ENCODE measurements around the gene IFI27L2. TPM values are rescaled to one million over a fixed set of nuclear protein-coding genes. Genes with fewer than 3 reads are reported as not detected.
A peak's percentile ranks its signal among the peaks of the same experiment; 100 is the strongest.

The IFI27L2 gene
- total RNA-seq, 4 donors from 2014 or later = 7.8 to 97.8 (median 23.1) TPM

DNA sequence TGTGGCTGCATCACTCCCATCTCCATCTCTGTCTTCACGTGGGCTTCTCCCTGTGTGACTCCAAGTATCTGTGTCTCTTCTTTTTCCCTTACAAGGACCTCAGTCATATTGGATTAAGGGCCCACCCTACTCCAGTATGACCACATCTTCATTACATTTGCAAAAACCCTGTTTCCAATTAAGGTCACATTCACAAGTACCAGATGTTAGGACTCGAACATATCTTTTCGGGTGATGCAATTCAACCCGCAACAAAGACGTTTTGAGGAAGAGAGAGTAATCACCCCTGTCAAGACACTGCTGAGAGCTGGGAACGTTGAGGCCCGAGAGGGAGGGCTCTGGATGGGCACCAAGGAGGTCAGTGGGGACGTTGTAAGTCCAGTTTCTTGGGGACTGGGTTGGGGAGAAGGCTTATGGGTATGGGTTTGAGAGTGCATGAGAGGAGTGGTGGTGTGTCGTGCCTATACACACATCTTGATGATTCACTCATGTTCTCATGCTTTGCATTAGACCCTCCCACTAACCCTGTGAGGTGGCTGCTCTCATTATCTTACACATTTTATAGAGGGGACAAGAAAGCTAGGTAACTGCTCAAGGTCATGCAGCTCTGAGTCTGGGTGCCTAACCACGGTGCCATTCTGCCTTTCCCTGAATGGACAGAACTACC lies 30.9 kb downstream of the IFI27L2 start:
- Histone ChIP-seq H3K36me3 (no peaks in the 10 kb centered on the region), H3K4me1 (no peaks in the 10 kb centered on the region), H3K4me3 (replicated peaks in 1 of 3) (no peak overlapping the region), H3K27ac (no peak overlapping the region), H3K27me3 (no peaks in the 10 kb centered on the region), H3K9me3 (no peaks in the 10 kb centered on the region)
- TF ChIP-seq POLR2A (IDR thresholded peaks at IDR 0.05) = no peak
- TF ChIP-seq, protein P1, sequence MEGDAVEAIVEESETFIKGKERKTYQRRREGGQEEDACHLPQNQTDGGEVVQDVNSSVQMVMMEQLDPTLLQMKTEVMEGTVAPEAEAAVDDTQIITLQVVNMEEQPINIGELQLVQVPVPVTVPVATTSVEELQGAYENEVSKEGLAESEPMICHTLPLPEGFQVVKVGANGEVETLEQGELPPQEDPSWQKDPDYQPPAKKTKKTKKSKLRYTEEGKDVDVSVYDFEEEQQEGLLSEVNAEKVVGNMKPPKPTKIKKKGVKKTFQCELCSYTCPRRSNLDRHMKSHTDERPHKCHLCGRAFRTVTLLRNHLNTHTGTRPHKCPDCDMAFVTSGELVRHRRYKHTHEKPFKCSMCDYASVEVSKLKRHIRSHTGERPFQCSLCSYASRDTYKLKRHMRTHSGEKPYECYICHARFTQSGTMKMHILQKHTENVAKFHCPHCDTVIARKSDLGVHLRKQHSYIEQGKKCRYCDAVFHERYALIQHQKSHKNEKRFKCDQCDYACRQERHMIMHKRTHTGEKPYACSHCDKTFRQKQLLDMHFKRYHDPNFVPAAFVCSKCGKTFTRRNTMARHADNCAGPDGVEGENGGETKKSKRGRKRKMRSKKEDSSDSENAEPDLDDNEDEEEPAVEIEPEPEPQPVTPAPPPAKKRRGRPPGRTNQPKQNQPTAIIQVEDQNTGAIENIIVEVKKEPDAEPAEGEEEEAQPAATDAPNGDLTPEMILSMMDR (IDR thresholded peaks at IDR 0.05) = no peak
- intact Hi-C loops (cut with DNase I) = no loop called here
- no peak for DNase-seq
- WGBS, 2 donors = 74 to 88% methylated on average over 10 of the region's 10 CpGs

DNA sequence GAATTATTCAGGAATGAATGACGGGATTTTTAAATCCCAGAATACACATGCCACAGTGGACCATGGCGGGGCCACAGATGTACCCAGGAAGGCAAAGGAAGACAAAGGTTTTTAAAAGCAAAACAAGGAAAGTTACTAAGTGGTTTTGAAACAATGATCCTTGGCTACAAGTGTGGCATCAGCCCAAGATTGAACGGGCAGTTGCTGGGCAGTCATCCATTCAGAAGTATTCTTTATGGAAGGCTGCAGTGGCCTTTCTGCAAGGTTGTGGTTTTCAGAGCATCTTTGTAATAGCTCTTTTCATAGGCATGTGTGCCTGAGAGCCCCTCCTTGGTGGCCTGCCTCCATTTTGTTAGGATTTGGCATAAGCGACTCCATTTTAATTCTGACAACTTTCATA lies 32.3 kb downstream of the IFI27L2 start:
- TF ChIP-seq POLR2A (IDR thresholded peaks at IDR 0.05) = no peak
- TF ChIP-seq, protein P1 (IDR thresholded peaks at IDR 0.05) = no peak
- WGBS, 2 donors = 66 to 72% methylated on average over 4 of the region's 4 CpGs
- no peak overlapping the region for H3K27ac ChIP-seq
- H3K4me1 ChIP-seq = no peaks in the 10 kb centered on the region
- H3K4me3 ChIP-seq (replicated peaks in 1 of 3) = no peak overlapping the region
- H3K27me3 ChIP-seq = no peaks in the 10 kb centered on the region
- no peaks in the 10 kb centered on the region for H3K36me3 ChIP-seq
- DNase-seq = peak; percentile 53
- intact Hi-C loops (cut with DNase I) = no loop called here
- H3K9me3 ChIP-seq = no peaks in the 10 kb centered on the region

DNA sequence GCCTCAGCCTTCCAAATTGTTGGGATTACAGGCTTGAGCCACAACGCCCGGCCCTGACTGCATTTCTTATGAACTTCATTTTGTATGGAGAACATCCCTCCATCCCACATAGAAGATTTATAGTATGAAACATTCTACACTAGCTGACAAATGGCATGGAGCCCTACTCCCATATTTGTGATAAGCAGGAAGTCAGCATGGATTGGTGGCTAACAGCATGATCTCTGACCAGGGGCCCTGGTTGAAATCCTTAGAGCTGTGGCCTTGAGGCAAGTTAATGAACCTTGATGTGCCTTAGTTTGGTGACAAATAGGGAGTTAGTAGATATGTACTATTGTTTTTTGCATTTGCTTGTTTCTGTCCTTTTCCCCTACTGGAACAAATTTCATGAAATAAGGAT lies 36.0 kb downstream of the IFI27L2 start:
- TF ChIP-seq, protein P1 (IDR thresholded peaks at IDR 0.05) = no peak
- no peak for TF ChIP-seq POLR2A (IDR thresholded peaks at IDR 0.05)
- no peaks in the 10 kb centered on the region for H3K4me1 ChIP-seq
- H3K27ac ChIP-seq = no peak overlapping the region
- no peak for DNase-seq
- no peaks in the 10 kb centered on the region for H3K36me3 ChIP-seq
- H3K27me3 ChIP-seq = no peaks in the 10 kb centered on the region
- whole genome bisulfite sequencing, 2 donors = 97 to 100% methylated on average over 2 of the region's 2 CpGs
- no peaks in the 10 kb centered on the region for H3K9me3 ChIP-seq
- no peak overlapping the region for H3K4me3 ChIP-seq (replicated peaks in 1 of 3)
- intact Hi-C loops (cut with DNase I) = no loop called here

DNA sequence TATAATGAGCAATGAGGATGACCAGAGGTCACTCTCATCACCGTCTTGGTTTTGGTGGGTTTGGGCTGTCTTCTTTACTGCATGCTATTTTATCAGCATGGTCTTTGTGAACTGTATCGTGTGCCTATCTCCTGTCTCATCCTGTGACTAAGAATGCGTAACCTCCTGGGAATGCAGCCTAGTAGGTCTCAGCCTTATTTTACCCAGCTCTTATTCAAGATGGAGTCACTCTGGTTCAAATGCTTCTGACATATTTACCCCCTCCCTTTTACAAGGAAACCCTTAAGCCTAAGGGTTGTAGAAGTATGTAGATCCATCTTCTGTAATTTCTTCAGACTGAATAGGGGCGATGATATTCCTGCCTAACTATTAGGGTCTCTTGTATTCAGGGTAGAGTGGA lies 39.9 kb downstream of the IFI27L2 start:
- WGBS, 2 donors = 89 to 95% methylated on average over 4 of the region's 4 CpGs

DNA sequence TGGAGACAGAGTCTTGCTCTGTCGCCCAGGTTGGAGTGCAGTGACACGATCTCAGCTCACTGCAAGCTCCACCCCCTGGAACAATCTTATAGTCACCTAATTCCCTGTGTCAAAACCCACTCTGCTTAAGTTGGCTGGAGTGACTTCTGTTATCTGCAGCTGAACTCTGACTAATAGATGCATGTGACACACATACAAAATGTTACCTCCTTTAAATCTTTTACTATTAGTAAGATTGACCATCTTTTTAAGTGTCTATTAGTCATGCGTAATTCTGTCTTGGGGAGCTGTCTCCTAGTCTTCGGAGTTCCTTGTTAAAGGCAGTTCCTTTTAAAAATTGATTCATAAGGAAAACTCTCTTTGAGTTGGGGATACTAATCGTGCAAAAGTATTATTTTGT lies 40.9 kb downstream of the IFI27L2 start:
- H3K27me3 ChIP-seq = no peaks in the 10 kb centered on the region
- TF ChIP-seq, protein P1 (IDR thresholded peaks at IDR 0.05) = no peak
- TF ChIP-seq POLR2A (IDR thresholded peaks at IDR 0.05) = no peak
- no peak for DNase-seq
- H3K4me1 ChIP-seq = no peaks in the 10 kb centered on the region
- no peaks in the 10 kb centered on the region for H3K36me3 ChIP-seq
- H3K4me3 ChIP-seq (replicated peaks in 1 of 3) = no peak overlapping the region
- WGBS, 2 donors = 89 to 90% methylated on average over 5 of the region's 5 CpGs
- H3K9me3 ChIP-seq = no peaks in the 10 kb centered on the region
- H3K27ac ChIP-seq = no peak overlapping the region
- intact Hi-C loops (cut with DNase I) = no loop called here

More for the DNA sequence above, 39.9 kb downstream of the IFI27L2 start:
- H3K9me3 ChIP-seq = no peaks in the 10 kb centered on the region
- no peaks in the 10 kb centered on the region for H3K27me3 ChIP-seq
- no peak overlapping the region for H3K4me3 ChIP-seq (replicated peaks in 1 of 3)
- intact Hi-C loops (cut with DNase I) = no loop called here
- no peaks in the 10 kb centered on the region for H3K4me1 ChIP-seq
- no peaks in the 10 kb centered on the region for H3K36me3 ChIP-seq
- DNase-seq = no peak
- TF ChIP-seq POLR2A (IDR thresholded peaks at IDR 0.05) = no peak
- TF ChIP-seq, protein P1 (IDR thresholded peaks at IDR 0.05) = no peak
- H3K27ac ChIP-seq = no peak overlapping the region

Measured in thyroid gland (tissue), 4 donors.